ENCODE measurements around the gene TPBGL.

The TPBGL gene

DNA sequence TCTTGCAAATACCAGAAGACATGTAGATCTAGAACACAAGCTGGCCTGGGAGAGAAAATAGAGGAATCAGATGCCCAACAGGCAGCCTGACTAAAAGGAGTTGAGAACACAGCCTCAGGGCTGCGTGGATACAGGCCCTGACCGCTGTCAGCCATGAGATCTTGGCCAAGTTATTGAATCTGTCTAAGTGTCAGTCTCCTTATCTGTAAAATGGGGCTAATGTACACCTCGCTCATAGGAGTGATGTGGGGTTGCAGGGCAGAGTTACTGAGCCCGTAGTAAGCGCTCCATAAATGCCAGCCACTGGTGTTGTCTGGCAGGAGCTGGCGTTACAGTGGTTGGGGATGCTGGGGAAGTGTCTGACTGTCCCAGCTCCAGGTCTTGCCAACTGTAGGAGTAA lies 38.4 kb upstream of the TPBGL start:
- TF ChIP-seq CTCF (IDR thresholded peaks at IDR 0.05; ENCODE audit: insufficient read depth, missing control alignments) = no peak
- DNase-seq (ENCODE audit: insufficient read length, low spot score) (no peak), FAIRE-seq (no peak)

DNA sequence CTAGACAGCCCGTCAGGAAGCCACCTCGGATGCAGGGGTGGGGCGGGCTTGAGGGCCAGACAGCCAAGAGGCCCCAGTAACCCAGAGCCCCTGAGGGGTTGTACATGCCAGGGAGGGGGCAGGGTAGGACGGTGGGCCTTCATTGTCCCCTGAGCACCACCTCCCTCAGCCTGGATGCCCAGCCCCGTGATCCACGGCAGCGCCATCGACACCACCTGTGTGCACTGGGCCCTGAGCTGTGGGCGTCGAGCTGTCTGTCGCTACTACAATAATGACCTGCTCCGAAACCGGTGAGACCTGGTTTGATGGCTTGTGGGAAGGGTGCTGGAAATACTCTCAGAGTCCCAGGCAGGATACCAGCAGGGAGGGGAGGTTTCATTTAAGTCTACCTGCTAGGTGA lies 37.4 kb upstream of the TPBGL start:
- no peak for TF ChIP-seq CTCF (IDR thresholded peaks at IDR 0.05; ENCODE audit: insufficient read depth, missing control alignments)

GRCh38 chr11:75203641-75204011 lies 36.9 kb upstream of the TPBGL start:
- no peak for DNase-seq (ENCODE audit: insufficient read length, low spot score)
- TF ChIP-seq CTCF (IDR thresholded peaks at IDR 0.05; ENCODE audit: insufficient read depth, missing control alignments) = no peak
- FAIRE-seq = no peak

More for the DNA sequence above, 37.4 kb upstream of the TPBGL start:
- FAIRE-seq = no peak
- DNase-seq (ENCODE audit: insufficient read length, low spot score) = no peak

- FAIRE-seq = no peak
- no peak for DNase-seq (ENCODE audit: insufficient read length, low spot score)
- TF ChIP-seq CTCF (IDR thresholded peaks at IDR 0.05; ENCODE audit: insufficient read depth, missing control alignments) = no peak
Measured at GRCh38 chr11:75204012-75204674, 36.4 kb upstream of the TPBGL start.

- FAIRE-seq (no peak), DNase-seq (ENCODE audit: insufficient read length, low spot score) (peak; percentile 90)
- peak; percentile 84 for TF ChIP-seq CTCF (IDR thresholded peaks at IDR 0.05; ENCODE audit: insufficient read depth, missing control alignments)
Measured at GRCh38 chr11:75204685-75205563, 35.6 kb upstream of the TPBGL start.

DNA sequence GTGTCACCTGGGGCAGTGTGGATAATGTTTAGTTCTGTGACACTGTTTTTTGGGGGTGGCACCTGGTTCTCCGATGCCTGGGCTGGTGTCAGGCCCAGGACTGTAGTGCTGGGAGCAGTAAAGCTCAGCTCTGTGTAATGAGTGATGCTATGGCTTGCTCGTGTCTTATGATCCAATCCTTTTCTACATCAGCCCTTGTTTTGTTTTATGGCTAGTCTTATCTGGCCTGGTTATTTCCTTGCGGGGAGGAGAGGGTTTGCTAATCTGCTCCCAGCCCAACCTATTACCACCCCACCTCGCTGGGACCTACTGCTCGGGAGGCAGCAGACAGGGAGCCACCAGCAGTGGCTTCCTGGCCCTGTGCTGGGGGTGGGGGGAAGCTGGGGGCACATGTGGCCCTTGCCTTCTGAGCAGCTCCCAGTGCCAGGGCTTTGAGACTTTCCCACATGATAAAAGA lies 35.0 kb upstream of the TPBGL start:
- no peak for TF ChIP-seq CTCF (IDR thresholded peaks at IDR 0.05; ENCODE audit: insufficient read depth, missing control alignments)
- FAIRE-seq (no peak), DNase-seq (ENCODE audit: insufficient read length, low spot score) (no peak)

DNA sequence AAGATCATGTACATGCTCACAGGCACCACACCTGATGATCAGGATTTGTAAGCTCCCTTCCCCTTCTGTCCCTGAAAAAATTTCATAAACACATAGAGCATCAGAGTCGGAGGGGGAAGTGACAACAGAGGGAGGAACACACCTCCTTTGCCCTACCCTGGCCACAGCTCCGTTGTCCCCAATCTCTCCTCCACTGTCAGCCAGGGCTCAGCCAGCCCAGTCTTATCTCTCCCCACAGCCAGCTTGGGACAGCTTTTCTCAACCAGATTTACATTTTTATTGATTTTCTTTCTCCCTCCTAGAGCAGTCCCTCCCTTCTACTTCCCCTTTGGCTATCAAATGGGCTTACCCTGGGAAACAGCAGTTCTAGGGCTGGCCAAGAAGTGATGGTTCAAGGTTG lies 32.1 kb upstream of the TPBGL start:
- TF ChIP-seq CTCF (IDR thresholded peaks at IDR 0.05; ENCODE audit: insufficient read depth, missing control alignments) = no peak
- DNase-seq (ENCODE audit: insufficient read length, low spot score) = no peak
- FAIRE-seq = no peak

Measured in D721Med (cell line).